SKM-1 (cell line): Measurements from ENCODE around the gene PDCD2L.
"Not testable (repeated sequence)": the region's sequence is repeated elsewhere in the genome, so short reads cannot be mapped to it uniquely, and the experiment has no call there.

ENCODE experiments used
- DNase-seq: peaks from one replicate; lab custom pipeline; 2025; ENCODE audit not compliant: unreplicated experiment; lab: John Stamatoyannopoulos, UW

PDCD2L gene, protein sequence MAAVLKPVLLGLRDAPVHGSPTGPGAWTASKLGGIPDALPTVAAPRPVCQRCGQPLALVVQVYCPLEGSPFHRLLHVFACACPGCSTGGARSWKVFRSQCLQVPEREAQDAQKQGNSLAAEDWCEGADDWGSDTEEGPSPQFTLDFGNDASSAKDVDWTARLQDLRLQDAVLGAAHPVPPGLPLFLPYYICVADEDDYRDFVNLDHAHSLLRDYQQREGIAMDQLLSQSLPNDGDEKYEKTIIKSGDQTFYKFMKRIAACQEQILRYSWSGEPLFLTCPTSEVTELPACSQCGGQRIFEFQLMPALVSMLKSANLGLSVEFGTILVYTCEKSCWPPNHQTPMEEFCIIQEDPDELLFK

GRCh38 chr19:34404109-34404909, at the start of gene PDCD2L:
Gene PDCD2L (plus strand): TSS chr19:34404399. CDS start chr19:34404431, 32 bp downstream.
- peak; percentile 85 for DNase-seq

DNA sequence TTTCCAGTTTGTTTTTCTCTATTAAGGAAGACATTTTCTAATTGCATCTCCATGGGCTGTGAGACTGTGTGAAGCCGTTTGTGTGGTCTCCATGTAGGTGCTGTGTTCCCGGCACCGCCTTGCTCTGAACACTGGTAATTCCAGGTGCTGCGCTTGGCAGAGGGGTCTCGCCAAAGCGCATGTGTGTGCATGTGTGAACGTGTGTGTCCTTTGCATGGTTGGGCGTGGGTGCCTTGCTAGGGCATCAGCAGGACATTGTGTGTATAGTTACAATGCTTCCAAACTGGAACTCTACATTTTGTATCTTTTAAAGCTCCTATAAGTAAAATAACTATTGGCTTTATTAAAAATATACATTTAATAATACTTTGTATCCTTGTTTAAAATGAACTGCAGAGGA, 49.0 kb upstream of the PDCD2L start:
- no peak for DNase-seq

GRCh38 chr19:34356875-34357274, 47.3 kb upstream of the PDCD2L start:
- no peak for DNase-seq

DNA sequence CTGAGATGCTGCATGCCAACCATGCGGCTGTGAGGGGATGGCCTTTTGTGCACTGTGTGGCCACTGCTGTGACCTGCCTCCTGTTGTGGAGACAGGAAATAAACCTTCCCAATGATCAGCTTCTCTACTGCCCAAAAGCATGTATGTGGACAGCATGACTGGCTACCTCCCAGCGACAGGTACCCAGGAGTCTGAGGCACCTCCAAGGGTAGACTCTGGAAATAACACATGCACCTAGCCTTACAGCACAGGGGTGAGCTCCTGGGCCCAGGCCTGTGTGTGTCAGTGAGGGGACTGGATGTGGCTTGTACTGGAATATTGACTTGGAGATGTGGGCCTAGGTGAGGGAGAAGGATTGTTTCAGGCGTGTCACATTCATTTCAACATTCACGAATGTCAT, 46.8 kb upstream of the PDCD2L start:
- no peak for DNase-seq

DNA sequence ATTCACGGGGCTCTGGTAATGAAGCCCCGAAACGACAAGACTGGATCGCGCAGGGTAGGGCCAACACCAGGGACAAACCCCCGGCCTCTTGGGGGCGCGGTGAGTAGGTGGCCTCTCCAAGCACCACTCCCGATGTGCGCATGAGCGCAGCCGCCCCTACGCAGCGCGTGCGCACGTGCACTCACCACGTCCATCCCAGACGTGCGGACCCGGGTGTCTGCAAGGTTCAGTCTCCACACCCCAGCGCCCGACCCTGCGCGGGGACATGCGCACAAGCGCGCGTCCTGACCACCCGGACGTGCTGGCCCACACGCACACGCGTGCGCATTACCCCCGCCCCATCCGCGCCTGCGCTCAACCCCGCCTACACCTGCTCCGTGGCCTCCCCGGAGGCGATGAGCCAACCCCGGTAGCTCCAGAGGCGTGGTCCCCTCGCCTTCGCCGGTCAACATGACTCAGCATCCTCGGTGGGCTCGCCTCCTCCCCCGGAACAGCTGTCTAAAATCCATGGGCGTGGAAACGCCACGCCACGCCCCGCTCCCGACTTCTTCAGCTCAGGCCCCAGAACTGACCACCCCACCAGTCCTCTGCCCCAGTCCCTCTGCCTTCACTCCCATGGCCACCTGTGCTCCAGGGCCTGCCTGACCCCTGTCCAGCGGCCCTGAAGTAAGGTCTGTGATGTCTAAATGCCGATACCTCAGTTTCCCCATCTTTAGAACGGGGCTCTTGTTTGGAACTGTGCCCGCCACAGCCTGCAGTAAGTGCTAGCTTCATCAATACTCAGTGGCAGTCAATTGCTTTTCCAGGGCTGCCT, 44.9 kb upstream of the PDCD2L start:
- peak; percentile 91 for DNase-seq

- DNase-seq = no peak
These were observed 44.3 kb upstream of the PDCD2L start for GRCh38 chr19:34359954-34360315.

DNA sequence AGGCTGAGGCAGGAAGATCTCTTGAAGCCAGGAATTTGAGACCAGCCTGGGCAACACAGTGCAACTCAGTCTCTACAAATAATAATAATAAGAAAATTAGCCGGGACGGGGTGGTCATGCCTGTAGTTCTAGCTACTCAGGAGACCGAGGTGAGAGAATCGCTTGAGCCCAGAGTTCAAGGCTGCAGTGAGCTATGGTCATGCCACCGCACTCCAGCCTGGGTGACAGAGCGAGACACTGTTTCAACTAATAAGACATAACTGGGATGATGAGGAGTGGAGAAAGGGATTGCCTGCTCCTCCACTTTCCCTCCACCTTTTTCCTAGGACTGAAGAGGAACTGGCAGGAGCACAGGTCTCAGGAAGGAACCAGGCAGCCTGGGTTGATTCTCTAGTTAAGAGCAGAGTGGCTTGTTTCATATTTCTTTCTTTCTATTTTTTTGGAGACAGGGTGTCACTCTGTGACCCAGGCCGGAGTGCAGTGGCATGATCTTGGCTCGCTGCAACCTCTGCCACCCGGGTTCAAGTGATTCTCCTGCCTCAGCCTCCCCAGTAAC, 43.8 kb upstream of the PDCD2L start:
- DNase-seq = no peak

GRCh38 chr19:34362679-34363069, 41.5 kb upstream of the PDCD2L start:
- DNase-seq = no peak

DNA sequence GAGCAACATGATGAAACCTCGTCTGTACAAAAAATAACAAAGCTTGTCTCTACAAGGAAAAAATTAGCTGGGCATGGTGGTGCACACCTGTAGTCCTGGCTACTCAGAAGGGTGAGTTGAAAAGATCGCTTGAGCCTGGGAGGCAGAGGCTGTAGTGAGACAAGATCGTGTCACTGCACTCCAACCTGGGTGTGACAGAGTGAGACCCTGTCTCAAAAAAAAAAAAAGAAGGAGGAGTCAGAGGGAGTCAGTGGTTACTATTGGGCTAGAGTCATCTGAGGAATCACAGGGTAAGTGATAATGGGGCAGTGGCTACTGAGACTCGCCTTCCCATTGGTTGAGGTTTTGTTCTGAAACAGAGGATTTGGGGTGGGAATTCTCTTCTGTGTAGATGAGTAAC, 41.1 kb upstream of the PDCD2L start:
- no peak for DNase-seq

DNA sequence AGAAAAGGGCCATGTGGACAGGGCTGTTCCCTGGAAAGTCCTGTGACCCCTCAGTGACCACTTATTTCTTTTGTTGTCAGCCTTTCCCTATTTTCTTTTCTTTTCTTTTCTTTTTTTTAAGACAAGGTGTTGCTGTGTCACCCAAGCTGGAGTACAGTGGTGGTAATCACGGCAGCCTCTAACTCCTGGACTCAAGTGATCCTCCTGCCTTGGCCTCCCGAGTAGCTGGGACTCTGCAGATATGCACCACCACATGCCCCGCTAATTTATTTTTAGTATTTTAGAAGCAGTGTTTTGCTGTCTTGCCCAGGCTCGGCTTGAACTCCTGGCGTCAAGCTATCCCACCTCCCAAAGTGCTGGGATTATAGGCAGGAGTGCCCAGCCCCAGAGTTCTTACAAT, 40.3 kb upstream of the PDCD2L start:
- no peak for DNase-seq

DNA sequence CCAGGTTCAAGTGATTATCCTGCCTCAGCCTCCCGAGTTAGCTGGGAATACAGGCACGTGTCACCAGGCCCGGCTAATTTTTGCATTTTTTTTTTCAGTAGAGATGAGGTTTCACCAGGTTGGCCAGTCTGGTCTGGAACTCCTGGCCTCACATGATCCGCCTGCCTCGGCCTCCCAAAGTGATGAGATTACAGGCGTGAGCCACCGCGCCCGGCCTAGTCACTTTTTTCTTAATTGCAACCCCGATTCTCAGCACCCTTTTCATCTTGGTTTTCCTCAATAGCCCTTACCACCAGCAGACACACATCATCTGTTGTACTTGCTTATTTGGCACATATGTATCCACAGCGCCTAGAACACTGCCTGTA, 39.8 kb upstream of the PDCD2L start:
- DNase-seq = no peak

DNA sequence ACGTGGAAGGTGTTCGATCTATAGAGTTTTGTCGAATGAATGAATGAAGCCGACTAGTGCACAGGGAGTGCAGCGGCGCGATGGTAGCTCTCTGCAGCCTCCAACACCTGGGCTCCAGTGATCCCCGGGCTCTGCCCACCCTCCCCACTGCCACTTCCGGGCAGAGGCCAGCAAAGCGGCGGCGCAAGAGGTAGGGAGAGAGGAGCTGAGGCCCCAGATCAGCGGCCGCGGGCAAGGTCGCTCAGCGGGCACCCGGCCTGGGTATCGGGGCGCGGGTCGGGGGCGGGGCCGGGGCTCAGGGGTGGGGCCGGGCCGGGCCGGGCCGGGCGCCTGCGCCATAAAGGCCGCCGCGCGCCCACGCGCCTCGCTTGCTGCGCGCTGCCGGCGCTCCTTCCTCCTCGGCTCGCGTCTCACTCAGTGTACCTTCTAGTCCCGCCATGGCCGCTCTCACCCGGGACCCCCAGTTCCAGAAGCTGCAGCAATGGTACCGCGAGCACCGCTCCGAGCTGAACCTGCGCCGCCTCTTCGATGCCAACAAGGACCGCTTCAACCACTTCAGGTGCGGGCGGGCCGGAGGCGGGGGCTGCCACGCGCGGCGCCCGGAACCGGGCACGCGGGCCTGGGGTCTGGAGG, 39.3 kb upstream of the PDCD2L start, which contains the start of gene GPI:
Gene GPI, plus strand, starts transcription at position 367 of the 633 bp plus-strand sequence. Its CDS starts 71 bp downstream, at position 438.
- DNase-seq = peak; percentile 43

GRCh38 chr19:34365463-34366401, 38.5 kb upstream of the PDCD2L start:
- DNase-seq = no peak

- DNase-seq = peak; percentile 85
These were observed 37.2 kb upstream of the PDCD2L start for GRCh38 chr19:34366738-34367623.

DNA sequence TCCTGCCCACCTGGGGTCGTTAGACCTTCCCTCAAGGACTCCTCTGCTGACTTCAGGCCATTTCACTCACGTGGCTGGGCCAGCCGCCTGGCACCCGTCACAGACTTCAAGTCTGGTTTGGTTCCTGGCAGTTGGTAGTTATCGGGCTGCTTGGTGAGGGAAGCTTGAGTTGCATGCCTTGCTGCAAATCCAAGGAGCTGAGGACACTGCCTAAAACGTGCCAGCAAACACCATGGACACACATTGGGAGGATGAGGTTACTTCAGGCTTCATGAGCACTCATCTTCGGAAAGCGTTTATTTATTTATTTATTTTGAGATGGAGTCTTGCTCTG, 36.6 kb upstream of the PDCD2L start:
- no peak for DNase-seq

DNA sequence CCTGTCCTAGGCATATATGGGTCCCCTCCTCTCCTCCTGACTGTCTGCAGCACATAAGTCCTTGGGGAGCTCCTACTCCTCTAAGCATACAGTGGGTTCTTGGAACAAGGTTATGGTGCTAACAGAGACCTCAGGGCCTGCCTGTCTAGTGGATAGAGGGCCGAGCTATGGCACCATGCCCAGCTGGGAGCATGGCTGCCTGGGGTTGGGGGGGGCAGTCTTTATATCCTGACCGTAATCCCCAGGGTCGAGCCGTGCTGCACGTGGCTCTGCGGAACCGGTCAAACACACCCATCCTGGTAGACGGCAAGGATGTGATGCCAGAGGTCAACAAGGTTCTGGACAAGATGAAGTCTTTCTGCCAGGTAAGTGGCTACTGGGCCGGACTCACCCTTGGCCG, 35.9 kb upstream of the PDCD2L start:
- DNase-seq = no peak

- DNase-seq = not testable (repeated sequence)
These were observed 35.0 kb upstream of the PDCD2L start for GRCh38 chr19:34369166-34369565.

GRCh38 chr19:34370117-34370516, 34.1 kb upstream of the PDCD2L start:
- no peak for DNase-seq

DNA sequence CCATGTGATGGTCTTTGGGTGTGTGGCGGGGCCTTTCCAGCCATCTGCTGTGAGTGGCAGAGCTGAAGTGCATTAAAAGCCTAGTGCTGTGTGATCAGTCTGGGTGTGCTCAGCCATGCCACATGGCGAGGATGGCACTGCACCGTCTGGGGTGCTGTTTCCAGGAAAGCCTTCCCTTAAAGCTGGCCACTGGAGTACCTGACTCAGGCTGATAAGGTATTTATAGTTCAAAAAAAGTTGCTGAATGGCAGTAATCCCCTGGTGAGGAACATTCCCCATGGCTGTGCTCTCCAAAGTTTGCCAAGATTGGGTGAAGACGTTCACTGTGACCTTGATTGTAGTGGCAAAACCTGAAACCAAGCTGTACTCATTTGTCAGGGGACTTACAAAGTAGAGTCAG, 33.2 kb upstream of the PDCD2L start:
- no peak for DNase-seq
